Measurements from ENCODE around the gene LRRTM4. TPM values are rescaled to one million over a fixed set of nuclear protein-coding genes. Genes with fewer than 3 reads are reported as not detected.

The LRRTM4 gene
- total and polyA plus RNA-seq, 2 experiments from 2014 or later, result 0.44 to 6.5 TPM

- no peaks in the 10 kb centered on the region for H3K79me2 ChIP-seq
- H3K9me3 ChIP-seq (ENCODE audit: low read depth), result no peaks in the 10 kb centered on the region
- 66% methylated on average over 7 of the region's 7 CpGs for WGBS (ENCODE audit: low lambda C conversion rate, missing lambda C conversion rate)
- H4K20me1 ChIP-seq (ENCODE audit: insufficient read depth, poor library complexity, severe bottlenecking), result no peaks in the 10 kb centered on the region
- no peak overlapping the region for H3K27ac ChIP-seq
- H3K4me3 ChIP-seq, result no peak overlapping the region
- no peak overlapping the region for H2AFZ ChIP-seq
- no peak overlapping the region for H3K4me2 ChIP-seq
- H3K27me3 ChIP-seq, result no peaks in the 10 kb centered on the region
- no peaks in the 10 kb centered on the region for H3K9me2 ChIP-seq (replicated peaks; ENCODE audit: insufficient read depth)
- TF ChIP-seq EZH2 (IDR thresholded peaks at IDR 0.05; ENCODE audit: borderline replicate concordance), result no peak
- no peak for TF ChIP-seq CTCF (IDR thresholded peaks at IDR 0.05; ENCODE audit: poor library complexity)
- TF ChIP-seq EZH2phosphoT487 (IDR thresholded peaks at IDR 0.05; ENCODE audit: low read depth, severe bottlenecking, unreplicated experiment), result no peak
- no peak for DNase-seq (ENCODE audit: low spot score)
- H3K4me1 ChIP-seq (ENCODE audit: insufficient read depth), result no peaks in the 10 kb centered on the region
- no peaks in the 10 kb centered on the region for H3K36me3 ChIP-seq (replicated peaks; ENCODE audit: insufficient read depth, low read depth)
Measured at GRCh38 chr2:76759634-76760366, 762.4 kb downstream of the LRRTM4 start.

GRCh38 chr2:76752506-76752905 lies 769.7 kb downstream of the LRRTM4 start:
- TF ChIP-seq CTCF (IDR thresholded peaks at IDR 0.05; ENCODE audit: poor library complexity), result no peak
- no peak for TF ChIP-seq EZH2 (IDR thresholded peaks at IDR 0.05; ENCODE audit: borderline replicate concordance)
- TF ChIP-seq EZH2phosphoT487 (IDR thresholded peaks at IDR 0.05; ENCODE audit: low read depth, severe bottlenecking, unreplicated experiment), result no peak
- WGBS (ENCODE audit: low lambda C conversion rate, missing lambda C conversion rate), result 63% methylated on average over 1 of the region's 1 CpG
- H3K9me3 ChIP-seq (ENCODE audit: low read depth), result no peaks in the 10 kb centered on the region
- DNase-seq (ENCODE audit: low spot score), result no peak
- no peak overlapping the region for H2AFZ ChIP-seq
- no peaks in the 10 kb centered on the region for H4K20me1 ChIP-seq (ENCODE audit: insufficient read depth, poor library complexity, severe bottlenecking)
- no peak overlapping the region for H3K4me2 ChIP-seq
- H3K36me3 ChIP-seq (replicated peaks; ENCODE audit: insufficient read depth, low read depth), result no peaks in the 10 kb centered on the region
- H3K79me2 ChIP-seq, result no peaks in the 10 kb centered on the region
- no peaks in the 10 kb centered on the region for H3K4me1 ChIP-seq (ENCODE audit: insufficient read depth)
- H3K27me3 ChIP-seq, result no peaks in the 10 kb centered on the region
- no peak overlapping the region for H3K4me3 ChIP-seq
- no peaks in the 10 kb centered on the region for H3K9me2 ChIP-seq (replicated peaks; ENCODE audit: insufficient read depth)
- no peak overlapping the region for H3K27ac ChIP-seq

- Histone ChIP-seq H3K4me2 (no peak overlapping the region), H3K36me3 (replicated peaks; ENCODE audit: insufficient read depth, low read depth) (no peaks in the 10 kb centered on the region), H4K20me1 (ENCODE audit: insufficient read depth, poor library complexity, severe bottlenecking) (no peaks in the 10 kb centered on the region), H3K79me2 (no peaks in the 10 kb centered on the region), H3K9me3 (ENCODE audit: low read depth) (no peaks in the 10 kb centered on the region), H2AFZ (no peak overlapping the region), H3K27ac (no peak overlapping the region), H3K4me3 (no peak overlapping the region), H3K27me3 (no peaks in the 10 kb centered on the region), H3K9me2 (replicated peaks; ENCODE audit: insufficient read depth) (no peaks in the 10 kb centered on the region), H3K4me1 (ENCODE audit: insufficient read depth) (no peaks in the 10 kb centered on the region)
- no peak for TF ChIP-seq CTCF (IDR thresholded peaks at IDR 0.05; ENCODE audit: poor library complexity)
- no peak for TF ChIP-seq EZH2 (IDR thresholded peaks at IDR 0.05; ENCODE audit: borderline replicate concordance)
- no peak for TF ChIP-seq EZH2phosphoT487 (IDR thresholded peaks at IDR 0.05; ENCODE audit: low read depth, severe bottlenecking, unreplicated experiment)
- DNase-seq (ENCODE audit: low spot score), result no peak
Measured at GRCh38 chr2:76749858-76750257, 772.3 kb downstream of the LRRTM4 start.

All from hepatocyte (in vitro differentiated cells).